ENCODE measurements around the gene RBM8A.

The RBM8A gene

DNA sequence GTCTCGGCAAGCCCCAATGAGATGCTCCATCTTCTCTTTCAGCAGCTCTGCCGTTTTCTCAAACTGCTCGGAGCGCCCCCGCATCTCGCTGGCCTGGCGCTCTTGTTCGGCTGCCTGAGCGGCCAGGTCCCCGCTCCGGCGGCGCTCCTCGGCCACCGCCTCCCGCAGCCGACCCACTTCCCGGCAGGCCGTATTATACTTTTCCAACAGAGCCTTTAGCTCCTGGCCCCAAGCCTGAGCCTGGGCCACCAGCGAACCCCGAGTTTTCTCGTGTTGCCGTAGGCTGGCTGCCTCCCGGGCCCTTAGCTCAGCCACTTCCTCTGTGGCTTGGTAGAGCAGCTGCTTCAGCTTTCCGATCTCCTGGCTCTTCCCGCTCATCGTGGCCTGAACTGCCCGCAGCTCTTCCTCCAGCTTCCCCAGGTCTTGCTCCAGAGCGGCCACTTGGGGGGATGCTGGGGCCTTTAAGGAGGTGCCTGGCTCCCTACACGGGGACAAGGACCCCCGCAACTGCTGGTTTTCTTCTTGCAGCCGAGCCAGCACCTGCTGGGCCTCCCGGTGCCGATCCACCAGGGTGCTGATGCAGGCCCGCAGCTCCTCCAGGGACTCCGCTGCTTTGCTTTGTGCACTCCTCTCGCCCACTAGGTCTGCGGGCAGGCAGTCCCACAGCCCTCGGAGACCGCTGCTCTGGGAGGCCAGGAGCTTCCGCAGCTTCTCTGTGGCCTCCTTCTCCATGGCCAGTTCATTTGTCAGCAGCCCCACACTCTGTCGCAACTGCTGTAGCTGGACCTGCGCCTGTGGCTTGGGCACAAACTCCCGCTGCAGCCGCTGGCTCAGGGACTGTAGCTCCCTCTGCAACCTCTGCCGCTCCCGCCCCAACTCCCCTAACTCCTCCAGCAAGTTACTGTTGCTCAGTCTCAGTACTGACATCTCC lies 55.0 kb downstream of the RBM8A start:
- DNase-seq: peak; percentile 61
